HG02943 (cell line): ENCODE measurements around the gene ZFAND2B.
"Not testable (repeated sequence)": the region's sequence is repeated elsewhere in the genome, so short reads cannot be mapped to it uniquely, and the experiment has no call there.

ENCODE experiments used
- ATAC-seq: cut with Tn5 transposase; IDR thresholded peaks from one replicate; pipeline ENCODE4 v1.9.1; 2021; ENCODE audit warnings: mild to moderate bottlenecking, low read depth, moderate library complexity; ENCODE audit not compliant: unreplicated experiment

The ZFAND2B gene

GRCh38 chr2:219247678-219248642 is 41.4 kb downstream of the ZFAND2B start:
- ATAC-seq = no peak

- ATAC-seq = no peak
Measured at GRCh38 chr2:219248845-219249202, 42.2 kb downstream of the ZFAND2B start.

GRCh38 chr2:219249203-219249980 is 42.8 kb downstream of the ZFAND2B start:
- peak; percentile 39 for ATAC-seq

GRCh38 chr2:219250049-219250781 is 43.6 kb downstream of the ZFAND2B start:
- no peak for ATAC-seq

GRCh38 chr2:219251656-219252055 is 45.1 kb downstream of the ZFAND2B start:
- ATAC-seq = no peak

- ATAC-seq = no peak
Measured at GRCh38 chr2:219252084-219252483, 45.5 kb downstream of the ZFAND2B start.

- no peak for ATAC-seq
Measured at GRCh38 chr2:219252570-219252899, 46.0 kb downstream of the ZFAND2B start.

GRCh38 chr2:219252900-219253752 is 46.5 kb downstream of the ZFAND2B start, which contains the start of gene TUBA4B:
TSS of gene TUBA4B (plus strand) at chr2:219253243. CDS start at chr2:219253408, 165 bp downstream.
- ATAC-seq = peak; percentile 16

GRCh38 chr2:219253753-219254589 is 47.4 kb downstream of the ZFAND2B start, which contains the start of gene TUBA4A:
TSS of gene TUBA4A (minus strand) at chr2:219253918. CDS start at chr2:219253858, 60 bp downstream.
- peak; percentile 42 for ATAC-seq

GRCh38 chr2:219254590-219255201 is 48.1 kb downstream of the ZFAND2B start:
- ATAC-seq = peak; percentile 23

- not testable (repeated sequence) for ATAC-seq
Measured at GRCh38 chr2:219258942-219259341, 52.4 kb downstream of the ZFAND2B start.
